Hepatic stellate cell (primary cell): ENCODE results near the gene LHFPL6.
A peak's percentile ranks its signal among the peaks of the same experiment; 100 is the strongest.

Experiments used
- DNase-seq: peaks from one replicate; pipeline ENCODE4 v3.0.0; 2011; ENCODE audit warnings: low spot score

Gene LHFPL6

DNA sequence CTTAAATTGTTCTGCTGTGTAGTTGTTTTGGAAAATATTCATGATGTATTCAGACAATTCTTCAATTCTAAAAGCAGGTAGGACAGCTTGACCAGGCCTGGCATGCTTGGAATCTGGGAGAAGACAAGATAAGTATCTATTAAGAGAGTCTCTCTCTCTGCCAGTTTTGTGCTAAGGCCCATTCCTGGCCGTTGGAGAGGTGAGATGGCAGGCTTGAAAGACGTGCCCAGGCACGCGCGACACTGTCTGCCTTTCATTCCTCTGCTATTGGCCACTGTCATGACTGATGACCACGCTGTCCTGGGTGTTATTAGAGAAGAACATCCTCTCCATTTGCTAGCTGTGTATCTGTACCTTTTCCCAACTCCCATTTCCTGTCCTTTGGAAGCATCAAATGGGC, 90.3 kb downstream of the LHFPL6 start:
- no peak for DNase-seq

- DNase-seq: no peak
Observed at GRCh38 chr13:39510316-39510695, 92.7 kb downstream of the LHFPL6 start.

DNA sequence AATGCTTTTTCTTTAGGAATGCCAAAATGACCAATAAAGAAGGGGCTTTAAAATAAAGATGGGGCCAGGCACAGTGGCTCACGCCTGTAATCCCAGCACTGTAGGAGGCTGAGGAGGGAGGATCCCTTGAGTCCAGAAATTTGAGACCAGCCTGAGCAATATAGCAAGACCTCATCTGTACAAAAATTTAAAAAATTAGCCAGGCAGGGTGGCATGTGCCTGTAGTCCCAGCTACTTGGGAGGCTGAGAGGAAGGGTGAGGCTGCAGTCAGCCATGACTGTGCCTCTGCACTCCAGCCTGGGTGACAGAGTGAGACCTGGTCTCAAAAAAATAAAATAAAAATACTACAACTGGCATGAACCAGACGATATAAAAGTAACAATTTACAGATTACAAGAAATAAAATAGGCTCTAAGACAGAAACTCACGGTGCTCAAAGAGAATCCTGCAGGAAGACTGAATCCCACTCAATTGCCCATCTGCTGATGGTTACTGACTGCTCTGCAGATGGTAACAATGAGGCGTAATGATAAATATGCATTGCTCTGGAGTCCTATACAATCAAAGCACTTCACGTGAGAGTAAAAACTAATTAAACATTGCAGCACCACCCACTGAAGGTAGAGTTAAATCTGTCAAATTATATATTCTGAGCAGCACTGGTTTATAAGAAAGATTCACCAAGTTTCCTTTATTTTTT, 93.2 kb downstream of the LHFPL6 start:
- DNase-seq: no peak

DNA sequence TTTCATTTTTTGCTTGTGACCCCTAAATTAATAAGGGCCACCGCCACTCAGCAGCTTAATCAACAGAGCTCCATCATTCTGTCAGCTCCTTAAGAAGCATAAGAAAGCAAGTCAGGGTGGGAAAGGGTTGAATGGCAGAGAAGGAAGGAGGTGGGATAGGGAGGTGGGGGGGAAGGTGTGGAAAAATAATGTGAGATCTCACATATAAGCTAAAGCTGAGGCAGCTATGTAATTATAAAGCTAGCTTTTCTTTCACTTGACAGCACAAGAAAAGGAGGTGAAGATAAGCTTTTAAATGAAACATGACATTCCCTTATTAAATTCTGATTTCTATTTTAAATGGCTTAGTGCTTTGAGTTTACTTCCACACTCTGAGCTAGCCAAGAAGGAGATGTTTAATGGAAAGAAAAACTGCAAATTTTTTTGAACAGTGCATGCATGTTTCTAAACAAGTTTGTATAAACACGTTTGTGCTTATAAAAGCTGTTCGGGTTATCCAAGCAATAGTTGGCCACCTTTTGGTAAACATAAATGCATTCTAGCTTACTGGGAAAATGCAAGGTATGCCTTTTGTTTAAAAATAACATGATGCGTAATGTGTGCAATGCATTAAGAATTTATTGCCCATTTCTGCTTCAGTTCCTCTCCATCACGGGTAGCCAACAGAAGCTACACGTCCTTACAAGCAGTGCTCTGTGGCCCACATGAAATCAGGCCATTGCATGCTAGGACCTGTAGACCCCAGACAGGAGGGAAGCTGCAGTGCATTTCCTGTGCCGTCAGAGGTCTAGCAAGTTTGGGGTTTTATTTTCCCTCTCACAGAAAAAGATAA, 96.2 kb downstream of the LHFPL6 start:
- no peak for DNase-seq

- no peak for DNase-seq
Observed at GRCh38 chr13:39505151-39505550, 97.8 kb downstream of the LHFPL6 start.

- DNase-seq: no peak
Observed at GRCh38 chr13:39503048-39503447, 99.9 kb downstream of the LHFPL6 start.

DNA sequence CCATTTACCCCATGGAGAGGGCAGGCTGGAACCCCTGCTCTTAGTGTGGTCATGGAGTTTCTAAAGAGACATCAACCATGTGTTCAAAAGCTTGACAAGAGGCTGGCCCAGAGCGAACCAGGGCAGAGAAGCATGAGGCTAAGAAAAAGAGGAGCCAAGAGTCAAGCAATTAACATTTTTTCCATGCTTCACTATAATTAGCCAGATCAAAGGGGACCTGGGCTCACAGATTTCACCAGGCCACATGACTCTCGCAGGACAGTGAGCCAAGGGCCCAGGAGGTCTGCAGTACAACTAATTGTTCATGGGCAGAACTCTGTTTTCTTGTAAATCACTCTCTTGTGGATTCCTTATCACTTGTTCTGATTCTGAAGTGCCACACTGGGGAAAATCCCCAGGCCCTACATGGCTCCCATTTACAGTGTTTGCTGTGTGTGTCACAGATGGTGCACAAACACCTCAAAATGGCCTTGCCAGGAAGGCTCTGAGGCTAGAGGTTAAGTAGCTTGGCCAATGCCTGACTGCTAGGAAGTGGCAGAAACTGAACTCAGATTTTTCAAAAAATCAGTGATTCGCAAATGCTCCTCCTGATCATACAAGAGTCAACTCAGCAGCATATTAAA, 101.2 kb downstream of the LHFPL6 start:
- no peak for DNase-seq

GRCh38 chr13:39499604-39500003, 103.4 kb downstream of the LHFPL6 start:
- no peak for DNase-seq

- no peak for DNase-seq
Observed at GRCh38 chr13:39498471-39499114, 104.4 kb downstream of the LHFPL6 start.

DNA sequence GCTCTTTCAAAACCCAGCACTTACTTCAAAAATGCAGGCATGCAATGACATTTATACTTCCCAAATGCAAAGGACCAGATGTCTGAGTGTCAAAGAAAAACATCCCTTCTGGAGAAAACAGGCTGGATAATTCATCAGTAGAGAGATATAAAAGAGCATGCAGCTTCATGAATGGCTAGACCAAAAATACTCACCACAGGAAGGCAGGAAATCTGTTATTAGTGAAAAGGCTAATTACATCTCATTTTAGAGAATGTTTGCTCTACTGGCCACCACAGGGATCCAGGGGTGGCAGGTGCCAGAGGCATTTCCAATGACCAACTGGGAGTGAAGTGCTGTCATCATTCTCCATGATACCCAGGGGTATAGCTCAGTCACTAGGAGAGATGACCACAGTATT, 106.5 kb downstream of the LHFPL6 start:
- DNase-seq: no peak

DNA sequence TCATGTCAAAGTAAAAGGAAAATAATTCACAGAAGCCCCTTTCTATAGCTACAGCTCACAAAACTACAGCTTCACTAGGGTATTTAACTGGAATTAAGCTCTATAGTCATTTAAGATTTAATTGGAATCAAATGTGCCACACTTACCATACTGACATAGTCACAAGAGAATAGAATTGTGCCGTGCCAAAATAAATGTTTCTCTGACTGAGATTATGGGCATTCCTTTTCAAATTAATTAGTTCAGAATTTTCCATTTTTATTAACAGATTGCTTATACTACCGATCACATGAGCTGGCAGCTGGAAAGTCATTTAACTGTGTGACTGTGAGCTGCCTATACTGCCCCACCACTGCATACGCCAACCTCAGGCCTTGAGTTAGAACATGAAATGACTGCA, 108.4 kb downstream of the LHFPL6 start:
- no peak for DNase-seq

- DNase-seq: no peak
Observed at GRCh38 chr13:39494006-39494405, 109.0 kb downstream of the LHFPL6 start.

- DNase-seq: no peak
Observed at GRCh38 chr13:39490136-39490535, 112.9 kb downstream of the LHFPL6 start.

DNA sequence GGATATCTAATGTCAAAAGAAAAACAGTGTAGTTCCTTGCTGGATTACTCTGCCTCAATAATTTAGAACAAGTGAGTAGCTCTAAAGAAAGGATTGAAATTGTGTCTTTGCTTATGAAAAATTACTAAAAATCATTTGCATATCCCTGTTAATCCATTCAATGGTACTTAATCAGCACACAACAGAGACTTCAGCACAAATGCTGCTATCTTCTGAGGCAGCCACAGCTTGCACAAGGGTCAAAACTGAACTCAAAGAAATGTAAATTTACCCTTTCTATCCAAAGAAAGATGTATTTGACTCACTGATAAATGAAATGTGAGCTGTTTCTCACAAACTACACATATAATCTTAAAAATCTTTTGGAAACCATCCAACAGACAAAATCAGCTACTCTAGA, 116.2 kb downstream of the LHFPL6 start:
- no peak for DNase-seq

- no peak for DNase-seq
Observed at GRCh38 chr13:39485314-39485700, 117.7 kb downstream of the LHFPL6 start.

- peak; percentile 15 for DNase-seq
Observed at GRCh38 chr13:39484506-39485313, 118.3 kb downstream of the LHFPL6 start.

GRCh38 chr13:39483326-39483725, 119.7 kb downstream of the LHFPL6 start:
- DNase-seq: no peak

- DNase-seq: no peak
Observed at GRCh38 chr13:39481491-39481890, 121.5 kb downstream of the LHFPL6 start.

DNA sequence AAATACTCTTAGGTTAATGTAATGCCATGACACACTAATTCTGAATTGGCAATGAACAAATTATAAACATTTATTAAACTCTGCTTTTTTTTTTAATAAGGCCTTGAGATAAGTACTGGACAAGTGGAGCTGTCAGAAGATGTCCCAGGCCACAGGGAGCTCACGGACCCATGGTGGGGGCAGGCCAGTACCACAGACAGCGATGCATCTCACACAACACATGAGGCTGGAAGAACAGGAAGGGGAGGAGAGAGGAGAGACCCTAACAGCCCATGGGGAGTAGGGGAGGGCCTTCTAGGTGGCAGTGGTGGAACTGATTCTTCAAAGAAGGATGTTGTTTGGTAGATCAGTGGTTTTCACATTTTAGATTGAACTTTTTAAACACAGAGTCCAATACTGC, 128.4 kb downstream of the LHFPL6 start:
- no peak for DNase-seq

DNA sequence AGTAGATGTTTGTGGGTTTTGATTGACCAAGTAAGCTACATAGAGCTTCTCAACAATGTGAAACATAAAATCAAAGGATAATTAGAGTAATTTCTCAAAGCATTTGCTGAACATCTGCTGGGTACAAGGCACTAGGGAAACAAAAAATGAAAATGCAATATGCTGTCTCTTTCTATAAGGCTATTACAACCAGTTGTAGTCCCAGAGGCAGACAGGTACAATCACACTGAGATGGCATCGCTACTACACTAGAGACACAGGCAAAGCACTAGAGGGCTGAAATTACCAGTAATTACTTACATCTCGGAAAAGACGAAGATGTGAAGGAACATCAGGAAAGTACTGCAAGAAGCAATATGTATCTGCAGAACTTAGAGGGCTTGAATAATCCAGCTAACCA, 133.3 kb downstream of the LHFPL6 start:
- no peak for DNase-seq

DNA sequence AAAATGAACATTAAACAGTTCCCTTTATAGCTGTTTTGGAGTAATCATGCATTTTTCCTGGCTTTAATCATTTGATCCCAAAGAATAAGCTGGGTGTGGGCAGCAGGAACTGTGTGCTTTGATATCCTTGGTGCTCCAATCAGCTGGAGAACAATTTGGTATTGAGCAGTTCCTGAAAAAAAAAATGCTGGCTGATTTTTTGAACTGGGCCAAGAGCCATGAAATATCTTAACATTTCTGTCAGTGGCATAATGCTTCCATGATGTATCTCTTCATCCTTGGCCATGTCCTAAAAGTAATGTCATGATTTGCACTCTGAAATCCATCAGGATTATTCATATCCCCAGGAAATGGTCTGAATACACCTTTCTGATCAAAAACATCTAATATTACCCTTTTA, 134.7 kb downstream of the LHFPL6 start:
- no peak for DNase-seq

GRCh38 chr13:39463611-39464010, 139.4 kb downstream of the LHFPL6 start:
- DNase-seq: no peak
